ENCODE measurements around the gene PPM1N. TPM values are rescaled to one million over a fixed set of nuclear protein-coding genes. Genes with fewer than 3 reads are reported as not detected.

PPM1N gene
- total and polyA plus RNA-seq, 4 donors, result 0.79 to 2.1 (median 1.6) TPM

GRCh38 chr19:45547965-45548609 lies 49.8 kb downstream of the PPM1N start:
- Histone ChIP-seq H3K4me1 (ENCODE audit: control insufficient read depth, insufficient read depth, low read length) (no peaks in the 10 kb centered on the region), H3K36me3 (ENCODE audit: control insufficient read depth, insufficient read depth, low read length) (peaks cover 4% of the 10 kb centered on the region), H3K9me3 (ENCODE audit: control insufficient read depth, insufficient read depth, low read length) (no peaks in the 10 kb centered on the region), H3K4me3 (ENCODE audit: low read depth, low read length) (no peak overlapping the region), H3K27me3 (ENCODE audit: control insufficient read depth, insufficient read depth, low read length) (no peaks in the 10 kb centered on the region), H3K27ac (ENCODE audit: low read depth, low read length) (no peak overlapping the region)
- WGBS (ENCODE audit: insufficient coverage), result 85% methylated on average over 7 of the region's 9 CpGs
- DNase-seq (ENCODE audit: low read depth in 4 of 6, low spot score in 6 of 6), result no peak

Other genes with a start within 250 kb of the PPM1N start
- gene MARK4, start 247.2 kb upstream of the PPM1N start, total RNA-seq, result 10 to 100 TPM; 27.2 to 41.5 TPM
- gene MARK4, start 247.2 kb upstream of the PPM1N start, polyA plus RNA-seq (ENCODE audit: insufficient read length in 2 of 2), result 100 to 1,000 TPM in 1 of 2 donors, 10 to 100 TPM in 1; 83.9 to 105 TPM
- under 1 TPM; 0.94 to 0.99 TPM for gene CKM, start 175.6 kb upstream of the PPM1N start, total RNA-seq
- 1 to 10 TPM in 1 of 2 donors, under 1 TPM in 1; 0.76 to 3.4 TPM for gene CKM, start 175.6 kb upstream of the PPM1N start, polyA plus RNA-seq (ENCODE audit: insufficient read length in 2 of 2)
- gene KLC3, start 157.7 kb upstream of the PPM1N start, total RNA-seq, result 1 to 10 TPM in 1 of 2 donors, under 1 TPM in 1; 0.17 to 1.1 TPM
- gene KLC3, start 157.7 kb upstream of the PPM1N start, polyA plus RNA-seq (ENCODE audit: insufficient read length in 2 of 2), result 1 to 10 TPM in 1 of 2 donors, under 1 TPM in 1; 0.44 to 1.4 TPM
- 10 to 100 TPM; 14.6 to 14.8 TPM for gene ERCC2, start 127.9 kb upstream of the PPM1N start, total RNA-seq
- gene ERCC2, start 127.9 kb upstream of the PPM1N start, polyA plus RNA-seq (ENCODE audit: insufficient read length in 2 of 2), result 10 to 100 TPM; 41.5 to 47.0 TPM
- 1 to 10 TPM in 1 of 2 donors, under 1 TPM in 1; 0.59 to 3.5 TPM for gene PPP1R13L, start 93.4 kb upstream of the PPM1N start, total RNA-seq
- gene PPP1R13L, start 93.4 kb upstream of the PPM1N start, polyA plus RNA-seq (ENCODE audit: insufficient read length in 2 of 2), result 1 to 10 TPM; 1.6 to 2.5 TPM
- gene POLR1G, start 91.8 kb upstream of the PPM1N start, total RNA-seq, result 1 to 10 TPM; 2.3 to 8.6 TPM
- gene POLR1G, start 91.8 kb upstream of the PPM1N start, polyA plus RNA-seq (ENCODE audit: insufficient read length in 2 of 2), result 1 to 10 TPM; 8.9 to 9.5 TPM
- 10 to 100 TPM; 45.3 to 93.8 TPM for gene ERCC1, start 74.5 kb upstream of the PPM1N start, total RNA-seq
- 10 to 100 TPM; 86.0 to 98.1 TPM for gene ERCC1, start 74.5 kb upstream of the PPM1N start, polyA plus RNA-seq (ENCODE audit: insufficient read length in 2 of 2)
- 10 to 100 TPM; 11.5 to 85.8 TPM for gene FOSB, start 30.4 kb upstream of the PPM1N start, total RNA-seq
- 10 to 100 TPM in 1 of 2 donors, 1 to 10 TPM in 1; 5.9 to 66.5 TPM for gene FOSB, start 30.4 kb upstream of the PPM1N start, polyA plus RNA-seq (ENCODE audit: insufficient read length in 2 of 2)
- gene RTN2, start 1.4 kb upstream of the PPM1N start, total RNA-seq, result 10 to 100 TPM; 15.7 to 30.5 TPM
- gene RTN2, start 1.4 kb upstream of the PPM1N start, polyA plus RNA-seq (ENCODE audit: insufficient read length in 2 of 2), result 10 to 100 TPM; 62.5 to 68.2 TPM
- 10 to 100 TPM; 19.6 to 35.8 TPM for gene VASP, start 9.0 kb downstream of the PPM1N start, total RNA-seq
- gene VASP, start 9.0 kb downstream of the PPM1N start, polyA plus RNA-seq (ENCODE audit: insufficient read length in 2 of 2), result 10 to 100 TPM; 34.1 to 34.9 TPM
- gene OPA3, start 86.4 kb downstream of the PPM1N start, total RNA-seq, result 1 to 10 TPM; 3.9 to 5.8 TPM
- 10 to 100 TPM in 1 of 2 donors, 1 to 10 TPM in 1; 9.3 to 11.0 TPM for gene OPA3, start 86.4 kb downstream of the PPM1N start, polyA plus RNA-seq (ENCODE audit: insufficient read length in 2 of 2)
- gene GPR4, start 103.8 kb downstream of the PPM1N start, total RNA-seq, result 1 to 10 TPM in 1 of 2 donors, under 1 TPM in 1; 0.30 to 1.2 TPM
- 1 to 10 TPM; 1.7 to 3.1 TPM for gene GPR4, start 103.8 kb downstream of the PPM1N start, polyA plus RNA-seq (ENCODE audit: insufficient read length in 2 of 2)
- 10 to 100 TPM; 37.6 to 92.6 TPM for gene EML2, start 141.0 kb downstream of the PPM1N start, total RNA-seq
- 100 to 1,000 TPM; 107 to 135 TPM for gene EML2, start 141.0 kb downstream of the PPM1N start, polyA plus RNA-seq (ENCODE audit: insufficient read length in 2 of 2)
- gene GIPR, start 169.8 kb downstream of the PPM1N start, total RNA-seq, result under 1 TPM; 0.30 to 0.55 TPM
- 1 to 10 TPM; 1.4 to 1.9 TPM for gene GIPR, start 169.8 kb downstream of the PPM1N start, polyA plus RNA-seq (ENCODE audit: insufficient read length in 2 of 2)
- gene SNRPD2, start 193.5 kb downstream of the PPM1N start, total RNA-seq, result 100 to 1,000 TPM; 170 to 393 TPM
- 100 to 1,000 TPM; 251 to 270 TPM for gene SNRPD2, start 193.5 kb downstream of the PPM1N start, polyA plus RNA-seq (ENCODE audit: insufficient read length in 2 of 2)
- 1 to 10 TPM; 4.3 to 5.2 TPM for gene QPCTL, start 194.2 kb downstream of the PPM1N start, total RNA-seq
- 10 to 100 TPM; 11.6 to 16.8 TPM for gene QPCTL, start 194.2 kb downstream of the PPM1N start, polyA plus RNA-seq (ENCODE audit: insufficient read length in 2 of 2)
- 10 to 100 TPM in 1 of 2 donors, 1 to 10 TPM in 1; 3.5 to 11.0 TPM for gene FBXO46, start 232.5 kb downstream of the PPM1N start, total RNA-seq
- 10 to 100 TPM; 11.4 to 13.6 TPM for gene FBXO46, start 232.5 kb downstream of the PPM1N start, polyA plus RNA-seq (ENCODE audit: insufficient read length in 2 of 2)
- not detected for gene MEIOSIN, start 235.0 kb downstream of the PPM1N start, total RNA-seq
- not detected for gene MEIOSIN, start 235.0 kb downstream of the PPM1N start, polyA plus RNA-seq (ENCODE audit: insufficient read length in 2 of 2)